Stomach (tissue), 9 donors: ENCODE data around the gene RNF224. TPM values are rescaled to one million over a fixed set of nuclear protein-coding genes. Genes with fewer than 3 reads are reported as not detected.

Experiments
- DNase-seq, 2 donors: peaks; one replicate each; pipeline versions ENCODE4 v3.0.0 to v3.0.0-alpha.2; 2013 to 2019
- H3K27ac ChIP-seq, 5 donors: fragments of 200-600 bp in 4 of 5; sonication (generic) in 4 of 5; one replicate each; pipeline ENCODE4 v1.5.1; 2013 to 2019; ENCODE audit warnings: mild to moderate bottlenecking in 1 of 5, moderate library complexity in 1 of 5
- H3K27me3 ChIP-seq, 3 donors: fragments of 200-600 bp; sonication (generic); one replicate each; pipeline ENCODE4 v1.5.1; 2017 to 2019; ENCODE audit warnings: mixed run types in 1 of 3
- H3K36me3 ChIP-seq, 4 donors: fragments of 200-600 bp; sonication (generic); 1 replicate in 3 of 4; 2 replicates in 1 of 4; pipeline ENCODE4 v1.5.1; 2016 to 2019
- H3K4me1 ChIP-seq, 4 donors: fragments of 200-600 bp; sonication (generic); one replicate each; pipeline ENCODE4 v1.5.1; 2016 to 2019
- H3K4me3 ChIP-seq, 4 donors: fragments of 200-600 bp; sonication (generic) in 3 of 4; one replicate each; pipeline ENCODE4 v1.5.1; 2016 to 2019; ENCODE audit warnings: mild to moderate bottlenecking in 1 of 4
- H3K9me3 ChIP-seq, 4 donors: fragments of 200-600 bp; sonication (generic); one replicate each; pipeline ENCODE4 v1.5.1; 2016 to 2019
- EP300 ChIP-seq: sonication (generic); formaldehyde crosslinking; IDR thresholded peaks from one replicate; pipeline ENCODE4 v1.6.1; 2017; ENCODE audit warnings: antibody characterized with exemption
- POLR2A ChIP-seq, 4 donors: fragments of 450-650 bp; IDR thresholded peaks; one replicate each; pipeline ENCODE4 v1.6.1; 2016; ENCODE audit warnings: antibody characterized with exemption in 4 of 4, control low read depth in 2 of 4, mild to moderate bottlenecking in 1 of 4, moderate library complexity in 1 of 4
- POLR2AphosphoS5 ChIP-seq, 3 donors: sonication (generic); formaldehyde crosslinking; IDR thresholded peaks; one replicate each; pipeline ENCODE4 v1.6.1; 2016; ENCODE audit warnings: antibody characterized with exemption in 3 of 3
- WGBS, 5 donors: extraction: QIAGEN DNeasy Blood & Tissue Kit in 3 of 5; methylation state at CpG; one replicate each; pipeline versions ENCODE4 v1.1.5 to v1.1.7; 2013 to 2018; 5-methylcytosine and 5-hydroxymethylcytosine counted together
- intact Hi-C: fragments of 100-400 bp; cut with DNase I; formaldehyde crosslinking; loops from one replicate; pipeline ENCODE4 v1.15.1; 2023; ENCODE audit warnings: low total_unique reads
- polyA plus RNA-seq, 3 donors: library from polyadenylated mRNA; stranded (reverse); fragments of 200-250 nt; gene quantifications; one replicate each; pipeline ENCODE4 v1.2.3, GENCODE V29; 2013
- total RNA-seq, 5 donors: library from RNA; depleted of rRNA; stranded (reverse); fragments of >200 nt; gene quantifications; one replicate each; pipeline versions ENCODE4 v1.1.0 to v1.2.3, GENCODE V29; 2014 to 2016
- TF ChIP-seq, protein P1 (sequence below), 7 experiments: fragments of 450-650 bp in 4 of 7; fragments of 200-600 bp in 3 of 7; sonication (generic) in 3 of 7; IDR thresholded peaks; one replicate each; pipeline ENCODE4 v1.5.1; 2016 to 2019; ENCODE audit warnings: antibody characterized with exemption in 7 of 7, control low read depth in 2 of 7, mild to moderate bottlenecking in 1 of 7
- donor health status: healthy with polysubstance abuse.
- donor health status: Bipolar disorder and iron deficiency.
- donor health status: healthy.

RNF224 gene
- total and polyA plus RNA-seq, 8 donors: 1.0 TPM; not detected in 7

DNA sequence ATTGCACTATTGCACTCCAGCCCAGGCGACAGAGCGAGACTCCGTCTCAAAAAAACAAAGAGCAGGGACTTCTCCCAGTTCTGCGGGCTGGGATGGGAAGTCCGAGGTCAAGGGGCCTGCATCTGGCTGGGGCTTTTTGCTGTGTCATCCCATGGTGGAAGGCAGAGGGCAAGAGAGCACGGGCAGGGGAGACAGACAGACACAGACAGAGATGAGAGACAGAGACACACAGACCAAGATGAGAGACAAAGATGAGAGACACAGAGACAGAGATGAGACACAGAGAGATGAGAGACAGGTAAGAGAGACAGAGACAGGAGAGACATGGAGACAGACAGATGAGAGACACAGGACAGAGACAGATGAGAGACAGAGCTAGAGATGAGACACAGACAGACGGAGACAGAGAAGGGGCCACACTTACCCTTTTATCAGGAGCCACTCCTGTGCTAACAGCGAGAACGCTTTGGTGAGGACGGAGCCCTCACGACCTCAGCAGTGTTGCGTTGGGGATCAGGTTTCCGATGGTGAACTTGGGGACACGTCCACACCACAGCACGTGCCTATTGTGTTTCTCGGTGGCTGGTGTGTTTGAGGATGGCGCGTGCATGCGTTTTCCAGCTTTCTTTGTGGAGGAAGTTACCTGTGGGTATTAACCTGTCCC lies 41.4 kb downstream of the RNF224 start:
- intact Hi-C loops: no loop called here
- WGBS, 5 donors: 36 to 59% (median 47%) methylated on average over 18 to 19 of the region's 19 CpGs
- H3K27me3 ChIP-seq: no peaks in the 10 kb centered on the region

DNA sequence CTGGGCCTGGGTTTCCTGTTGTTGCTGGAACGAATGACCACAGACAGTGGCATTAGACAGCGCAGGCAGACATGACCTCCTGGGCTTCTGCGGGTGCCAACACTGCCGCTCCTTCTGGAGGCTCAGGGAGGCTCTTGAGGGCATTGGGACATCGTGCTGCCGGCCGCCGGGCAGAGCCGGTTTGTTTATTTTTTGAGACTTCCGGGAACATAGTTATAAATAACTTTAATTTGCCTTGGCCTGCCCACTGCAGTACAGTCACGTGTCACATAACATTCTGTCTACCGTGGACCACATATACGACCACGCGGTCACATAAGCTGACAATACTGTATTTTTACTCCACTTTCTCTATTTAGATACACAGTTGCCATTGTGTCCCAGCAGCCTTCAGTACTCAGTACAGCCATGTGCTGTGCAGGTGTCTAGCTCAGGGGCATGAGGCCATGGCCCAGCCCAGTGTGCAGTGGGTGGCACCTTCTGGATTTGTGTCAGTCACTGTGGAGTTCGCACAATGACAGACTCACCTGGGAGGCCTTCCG lies 42.0 kb downstream of the RNF224 start:
- Histone ChIP-seq H3K27me3 (no peaks in the 10 kb centered on the region), H3K4me1 (peaks cover 33 to 81% (median 74%) of the 10 kb centered on the region in 4 donors), H3K4me3 (peak overlapping the region in 1 of 4 donors; percentile 30), H3K36me3 (peaks cover 47 to 85% (median 77%) of the 10 kb centered on the region in 4 donors), H3K9me3 (no peaks in the 10 kb centered on the region), H3K27ac (peak overlapping the region; percentile 76 to 95 (median 81))
- peak; percentile 54 to 82 for DNase-seq
- intact Hi-C loops: no loop called here
- TF ChIP-seq POLR2AphosphoS5 (IDR thresholded peaks at IDR 0.05) (peak; percentile 9 to 67 (median 53)), POLR2A (IDR thresholded peaks at IDR 0.05) (no peak)
- WGBS, 5 donors: 12 to 30% (median 20%) methylated on average over 17 of the region's 17 CpGs

More for the DNA sequence above, 41.4 kb downstream of the RNF224 start:
- TF ChIP-seq POLR2AphosphoS5 (IDR thresholded peaks at IDR 0.05) (no peak), POLR2A (IDR thresholded peaks at IDR 0.05) (no peak), EP300 (no peak)
- TF ChIP-seq, protein P1, sequence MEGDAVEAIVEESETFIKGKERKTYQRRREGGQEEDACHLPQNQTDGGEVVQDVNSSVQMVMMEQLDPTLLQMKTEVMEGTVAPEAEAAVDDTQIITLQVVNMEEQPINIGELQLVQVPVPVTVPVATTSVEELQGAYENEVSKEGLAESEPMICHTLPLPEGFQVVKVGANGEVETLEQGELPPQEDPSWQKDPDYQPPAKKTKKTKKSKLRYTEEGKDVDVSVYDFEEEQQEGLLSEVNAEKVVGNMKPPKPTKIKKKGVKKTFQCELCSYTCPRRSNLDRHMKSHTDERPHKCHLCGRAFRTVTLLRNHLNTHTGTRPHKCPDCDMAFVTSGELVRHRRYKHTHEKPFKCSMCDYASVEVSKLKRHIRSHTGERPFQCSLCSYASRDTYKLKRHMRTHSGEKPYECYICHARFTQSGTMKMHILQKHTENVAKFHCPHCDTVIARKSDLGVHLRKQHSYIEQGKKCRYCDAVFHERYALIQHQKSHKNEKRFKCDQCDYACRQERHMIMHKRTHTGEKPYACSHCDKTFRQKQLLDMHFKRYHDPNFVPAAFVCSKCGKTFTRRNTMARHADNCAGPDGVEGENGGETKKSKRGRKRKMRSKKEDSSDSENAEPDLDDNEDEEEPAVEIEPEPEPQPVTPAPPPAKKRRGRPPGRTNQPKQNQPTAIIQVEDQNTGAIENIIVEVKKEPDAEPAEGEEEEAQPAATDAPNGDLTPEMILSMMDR (IDR thresholded peaks at IDR 0.05): no peak
- H3K36me3 ChIP-seq: peaks cover 53 to 92% (median 81%) of the 10 kb centered on the region in 4 donors
- peak in 1 of 2 donors; percentile 29 for DNase-seq
- H3K4me1 ChIP-seq: peaks cover 28 to 74% (median 68%) of the 10 kb centered on the region in 4 donors
- peak overlapping the region; percentile 76 to 95 (median 81) for H3K27ac ChIP-seq
- peak overlapping the region in 1 of 4 donors; percentile 30 for H3K4me3 ChIP-seq
- H3K9me3 ChIP-seq: no peaks in the 10 kb centered on the region

DNA sequence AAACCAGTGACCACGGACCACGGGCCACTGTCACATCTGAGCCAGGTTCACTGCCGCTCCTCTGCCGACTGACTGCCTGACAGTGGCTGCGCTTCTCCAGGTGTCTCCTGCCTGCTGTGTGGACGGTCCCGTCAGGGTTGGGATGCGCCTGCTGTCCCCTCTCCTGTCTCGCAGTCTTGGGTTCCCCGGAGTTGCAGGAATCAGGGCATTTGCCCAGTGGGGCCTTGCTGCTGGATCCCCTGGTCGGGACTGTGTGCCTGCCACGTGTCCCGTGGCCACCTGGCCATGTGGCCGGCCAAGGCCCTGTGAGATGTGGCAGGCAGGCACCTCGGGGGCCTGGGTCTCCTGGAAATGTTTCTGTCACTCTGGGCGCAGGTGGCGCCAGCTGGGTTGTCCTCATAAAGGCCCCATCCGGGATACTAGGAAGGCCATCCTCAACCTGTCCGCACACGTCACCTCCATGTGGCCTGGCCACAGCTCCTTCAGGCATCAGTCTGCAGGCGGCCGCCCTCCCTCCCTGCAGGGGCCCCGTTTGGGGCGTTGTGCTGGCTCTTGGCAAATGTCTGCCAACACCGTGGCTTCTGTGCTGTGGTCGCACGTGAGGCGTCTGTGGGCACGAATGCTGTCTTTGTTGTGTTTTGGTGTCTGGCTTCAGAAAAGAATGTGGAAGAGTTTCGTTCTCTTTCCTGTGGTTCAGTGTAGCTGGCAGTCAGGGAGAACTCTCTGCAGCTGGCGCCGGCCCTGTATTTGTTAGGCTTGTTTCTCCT lies 43.8 kb downstream of the RNF224 start:
- peaks cover 48 to 93% (median 91%) of the 10 kb centered on the region in 4 donors for H3K4me1 ChIP-seq
- no peaks in the 10 kb centered on the region for H3K27me3 ChIP-seq
- intact Hi-C loops: no loop called here
- no peaks in the 10 kb centered on the region for H3K9me3 ChIP-seq
- no peak for TF ChIP-seq EP300
- no peak for TF ChIP-seq POLR2A (IDR thresholded peaks at IDR 0.05)
- TF ChIP-seq POLR2AphosphoS5 (IDR thresholded peaks at IDR 0.05): no peak
- TF ChIP-seq, protein P1 (IDR thresholded peaks at IDR 0.05): no peak
- DNase-seq: peak in 1 of 2 donors; percentile 20
- WGBS, 5 donors: 67 to 79% (median 72%) methylated on average over 24 to 32 of the region's 32 CpGs
- peaks cover 41 to 68% (median 59%) of the 10 kb centered on the region in 4 donors for H3K36me3 ChIP-seq
- no peak overlapping the region for H3K4me3 ChIP-seq
- peak overlapping the region in 4 of 5 donors; percentile 29 to 95 (median 62) for H3K27ac ChIP-seq

DNA sequence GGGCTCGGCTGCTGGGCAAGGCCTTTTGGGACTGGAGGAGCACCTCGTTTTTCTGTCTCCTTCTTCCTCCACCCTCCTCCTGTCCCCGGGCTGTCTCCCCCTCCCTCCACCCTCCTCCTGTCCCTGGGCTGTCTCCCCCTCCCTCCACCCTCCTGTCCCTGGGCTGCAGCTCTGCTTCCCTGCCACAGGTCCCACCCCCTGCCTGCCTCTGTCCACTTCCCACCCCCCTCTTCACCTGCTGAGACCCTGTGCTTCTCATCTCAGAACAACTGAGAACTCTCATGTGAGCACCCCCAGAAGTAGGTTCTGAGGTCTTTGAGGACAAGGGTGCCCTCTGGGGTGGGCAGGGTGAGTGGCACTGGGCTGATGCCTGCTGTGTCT lies 44.4 kb downstream of the RNF224 start:
- no peak overlapping the region for H3K4me3 ChIP-seq
- TF ChIP-seq POLR2AphosphoS5 (IDR thresholded peaks at IDR 0.05) (no peak), EP300 (no peak), POLR2A (IDR thresholded peaks at IDR 0.05) (no peak)
- TF ChIP-seq, protein P1 (IDR thresholded peaks at IDR 0.05): no peak
- intact Hi-C loops: no loop called here
- no peak for DNase-seq
- peaks cover 54 to 96% (median 91%) of the 10 kb centered on the region in 4 donors for H3K4me1 ChIP-seq
- peaks cover 36 to 62% (median 54%) of the 10 kb centered on the region in 4 donors for H3K36me3 ChIP-seq
- H3K9me3 ChIP-seq: no peaks in the 10 kb centered on the region
- H3K27me3 ChIP-seq: peaks cover 0 to 5% (median 0%) of the 10 kb centered on the region in 3 donors
- 14 to 42% (median 20%) methylated on average over 3 of the region's 3 CpGs for WGBS, 5 donors
- H3K27ac ChIP-seq: peak overlapping the region in 4 of 5 donors; percentile 37 to 95 (median 75)
